GM19023 (cell line): ENCODE results near the gene RSRC1.
"Not testable (repeated sequence)": the region's sequence is repeated elsewhere in the genome, so short reads cannot be mapped to it uniquely, and the experiment has no call there.

Experiments used
- ATAC-seq: cut with Tn5 transposase; IDR thresholded peaks from one replicate; pipeline ENCODE4 v1.9.1; 2021; ENCODE audit warnings: mild to moderate bottlenecking, moderate library complexity; ENCODE audit not compliant: unreplicated experiment

The RSRC1 gene

GRCh38 chr3:158220575-158220974, 110.7 kb downstream of the RSRC1 start:
- ATAC-seq: no peak

GRCh38 chr3:158221426-158221825, 111.5 kb downstream of the RSRC1 start:
- no peak for ATAC-seq

- ATAC-seq: no peak
These were observed 116.5 kb downstream of the RSRC1 start for GRCh38 chr3:158226429-158226828.

- ATAC-seq: not testable (repeated sequence)
These were observed 119.1 kb downstream of the RSRC1 start for GRCh38 chr3:158228942-158229341.

- ATAC-seq: no peak
These were observed 123.9 kb downstream of the RSRC1 start for GRCh38 chr3:158233791-158234190.

- no peak for ATAC-seq
These were observed 134.4 kb downstream of the RSRC1 start for GRCh38 chr3:158244274-158244673.

- ATAC-seq: no peak
These were observed 137.4 kb downstream of the RSRC1 start for GRCh38 chr3:158247288-158247687.

GRCh38 chr3:158248261-158248660, 138.4 kb downstream of the RSRC1 start:
- no peak for ATAC-seq

GRCh38 chr3:158249183-158249582, 139.3 kb downstream of the RSRC1 start:
- no peak for ATAC-seq

GRCh38 chr3:158258619-158259018, 148.7 kb downstream of the RSRC1 start:
- no peak for ATAC-seq

- ATAC-seq: no peak
These were observed 150.5 kb downstream of the RSRC1 start for GRCh38 chr3:158260392-158260791.

GRCh38 chr3:158261371-158261991, 151.6 kb downstream of the RSRC1 start:
- ATAC-seq: no peak

- no peak for ATAC-seq
These were observed 155.0 kb downstream of the RSRC1 start for GRCh38 chr3:158264894-158265293.

- ATAC-seq: no peak
These were observed 157.1 kb downstream of the RSRC1 start for GRCh38 chr3:158267015-158267414.

- ATAC-seq: no peak
These were observed 160.1 kb downstream of the RSRC1 start for GRCh38 chr3:158269942-158270341.

- no peak for ATAC-seq
These were observed 162.2 kb downstream of the RSRC1 start for GRCh38 chr3:158272081-158272480.

- no peak for ATAC-seq
These were observed 163.8 kb downstream of the RSRC1 start for GRCh38 chr3:158273656-158274055.

- no peak for ATAC-seq
These were observed 168.3 kb downstream of the RSRC1 start for GRCh38 chr3:158278187-158278586.

GRCh38 chr3:158279609-158280008, 169.7 kb downstream of the RSRC1 start:
- ATAC-seq: no peak

GRCh38 chr3:158295771-158296170, 185.9 kb downstream of the RSRC1 start:
- ATAC-seq: no peak

GRCh38 chr3:158297940-158298339, 188.1 kb downstream of the RSRC1 start:
- no peak for ATAC-seq

GRCh38 chr3:158308236-158308928, 198.5 kb downstream of the RSRC1 start:
- no peak for ATAC-seq
